Activated naive CD4-positive, alpha-beta T cell treated with Interleukin-2 at 50 U/mL for 16 hours (primary cell): ENCODE results near the gene MSLN.
A peak's percentile ranks its signal among the peaks of the same experiment; 100 is the strongest.

Experiments used
- DNase-seq: peaks from one replicate; pipeline ENCODE4 v3.0.0-alpha.2; 2020

The MSLN gene

GRCh38 chr16:778447-778846 lies 17.9 kb downstream of the MSLN start:
- DNase-seq: no peak

- DNase-seq: no peak
Observed at GRCh38 chr16:778909-779527, 18.5 kb downstream of the MSLN start.

GRCh38 chr16:779561-779960 lies 19.0 kb downstream of the MSLN start:
- no peak for DNase-seq

GRCh38 chr16:780296-780695 lies 19.8 kb downstream of the MSLN start:
- DNase-seq: no peak

GRCh38 chr16:781346-782010 lies 20.9 kb downstream of the MSLN start:
- no peak for DNase-seq

GRCh38 chr16:782258-782657 lies 21.7 kb downstream of the MSLN start:
- DNase-seq: no peak

- no peak for DNase-seq
Observed at GRCh38 chr16:782766-783403, 22.4 kb downstream of the MSLN start.

GRCh38 chr16:783404-784161 lies 23.0 kb downstream of the MSLN start:
- DNase-seq: no peak

GRCh38 chr16:784431-784830 lies 23.9 kb downstream of the MSLN start:
- no peak for DNase-seq

- DNase-seq: peak; percentile 76
Observed at GRCh38 chr16:785563-786535, 25.3 kb downstream of the MSLN start.

- DNase-seq: no peak
Observed at GRCh38 chr16:787321-787966, 26.9 kb downstream of the MSLN start.

GRCh38 chr16:787978-788398 lies 27.5 kb downstream of the MSLN start, which contains the start of gene RPUSD1:
RPUSD1 (minus strand) TSS chr16:788381; CDS start chr16:787737, 644 bp downstream.
- no peak for DNase-seq

- DNase-seq: peak; percentile 94
Observed at GRCh38 chr16:788399-789126, 28.0 kb downstream of the MSLN start, which contains the start of gene CHTF18. CHTF18 (plus strand) TSS chr16:788620; CDS start chr16:788685, 65 bp downstream.

GRCh38 chr16:789191-789850 lies 28.8 kb downstream of the MSLN start:
- no peak for DNase-seq

- no peak for DNase-seq
Observed at GRCh38 chr16:790086-790485, 29.6 kb downstream of the MSLN start.

GRCh38 chr16:791131-791530 lies 30.6 kb downstream of the MSLN start:
- no peak for DNase-seq

- no peak for DNase-seq
Observed at GRCh38 chr16:792221-792995, 31.9 kb downstream of the MSLN start.

GRCh38 chr16:793414-793813 lies 32.9 kb downstream of the MSLN start:
- no peak for DNase-seq

- DNase-seq: no peak
Observed at GRCh38 chr16:794091-794822, 33.7 kb downstream of the MSLN start.
